CD4-positive, alpha-beta memory T cell (primary cell): ENCODE measurements around the gene GNG13. TPM values are rescaled to one million over a fixed set of nuclear protein-coding genes. Genes with fewer than 3 reads are reported as not detected.

Experiments
- CTCF ChIA-PET: fragments of 350-600 bp; sonication (Branson Sonifier 250); formaldehyde crosslinking; loops from one replicate; lab custom pipeline; 2021; ENCODE audit warnings: inconsistent platforms; ENCODE audit not compliant: partially characterized antibody; lab: Charles Lee
- POLR2A ChIA-PET: fragments of 350-600 bp; sonication (Branson Sonifier 250); formaldehyde crosslinking; loops from one replicate; lab custom pipeline; 2021; ENCODE audit not compliant: partially characterized antibody; lab: Charles Lee
- DNase-seq, 5 donors: peaks; one replicate each; pipeline versions ENCODE4 v3.0.0 to v3.0.0-alpha.2; 2020 to 2022; ENCODE audit warnings: mixed read lengths in 1 of 5
- H3K27ac ChIP-seq: one replicate; pipeline ENCODE4 v1.7.0; 2013; ENCODE audit warnings: low read depth, low read length
- H3K27me3 ChIP-seq: 2 replicates; pipeline ENCODE4 v1.7.0; 2013; ENCODE audit warnings: mild to moderate bottlenecking, low read length, moderate library complexity; ENCODE audit not compliant: insufficient read depth
- H3K36me3 ChIP-seq: 2 replicates; pipeline ENCODE4 v1.7.0; 2013; ENCODE audit warnings: mild to moderate bottlenecking, low read length, moderate library complexity; ENCODE audit not compliant: insufficient read depth
- H3K4me1 ChIP-seq: 2 replicates; pipeline ENCODE4 v1.7.0; 2013; ENCODE audit warnings: mild to moderate bottlenecking, low read length, moderate library complexity; ENCODE audit not compliant: insufficient read depth
- H3K4me3 ChIP-seq, 2 donors: one replicate each; pipeline ENCODE4 v1.7.0; 2013; ENCODE audit warnings: low read length in 2 of 2, mild to moderate bottlenecking in 1 of 2
- H3K9me3 ChIP-seq, 2 donors: one replicate each; pipeline ENCODE4 v1.7.0; 2013; ENCODE audit warnings: low read length in 2 of 2, control low read depth in 1 of 2; ENCODE audit not compliant: control insufficient read depth in 1 of 2
- H3K27ac Mint-ChIP-seq, 7 donors: one replicate each; pipeline ENCODE4 v1.8.0; 2020 to 2021; ENCODE audit warnings: mixed read lengths in 7 of 7, mild to moderate bottlenecking in 6 of 7, inconsistent platforms in 3 of 7, moderate library complexity in 3 of 7
- H3K27me3 Mint-ChIP-seq, 2 donors: one replicate each; pipeline ENCODE4 v1.8.0; 2020 to 2021; ENCODE audit warnings: mixed read lengths in 2 of 2
- H3K36me3 Mint-ChIP-seq, 2 donors: one replicate each; pipeline ENCODE4 v1.8.0; 2020 to 2021; ENCODE audit warnings: mixed read lengths in 2 of 2, inconsistent platforms in 1 of 2, mild to moderate bottlenecking in 1 of 2
- H3K4me1 Mint-ChIP-seq, 4 donors: one replicate each; pipeline ENCODE4 v1.8.0; 2020 to 2021; ENCODE audit warnings: mixed read lengths in 4 of 4, mild to moderate bottlenecking in 1 of 4
- H3K4me3 Mint-ChIP-seq, 8 donors: one replicate each; pipeline ENCODE4 v1.8.0; 2020 to 2021; ENCODE audit warnings: mixed read lengths in 8 of 8, mild to moderate bottlenecking in 7 of 8, moderate library complexity in 6 of 8, inconsistent platforms in 3 of 8
- H3K9me3 Mint-ChIP-seq, 8 donors: one replicate each; pipeline ENCODE4 v1.8.0; 2020 to 2021; ENCODE audit warnings: mixed read lengths in 8 of 8, mild to moderate bottlenecking in 5 of 8, inconsistent platforms in 3 of 8, moderate library complexity in 1 of 8
- intact Hi-C: fragments of 100-400 bp; cut with micrococcal nuclease; formaldehyde crosslinking; loops from one replicate; pipeline ENCODE4 v1.15.1; 2023
- polyA plus RNA-seq, 2 donors: library from polyadenylated mRNA; unstranded; fragments of 300-500 nt; fragmentation: Illumina TruSeq; gene quantifications; one replicate each; pipeline ENCODE4 v1.2.3, GENCODE V29; 2021
- total RNA-seq, 2 experiments: library from RNA; stranded (reverse); gene quantifications; one replicate each; pipeline ENCODE4 v1.2.3, GENCODE V29; 2021

GNG13 gene
- total RNA-seq (not detected), polyA plus RNA-seq (not detected)

- no peaks in the 10 kb centered on the region for H3K4me1 Mint-ChIP-seq
- ChIA-PET CTCF (no interaction called here), POLR2A (no interaction called here)
- H3K36me3 Mint-ChIP-seq = no peaks in the 10 kb centered on the region
- H3K4me1 ChIP-seq = no peaks in the 10 kb centered on the region
- H3K9me3 ChIP-seq = no peaks in the 10 kb centered on the region
- H3K27me3 Mint-ChIP-seq = peaks cover 0 to 6% of the 10 kb centered on the region in 2 donors
- H3K27me3 ChIP-seq = peaks cover 4% of the 10 kb centered on the region
- intact Hi-C loops = no loop called here
- no peaks in the 10 kb centered on the region for H3K9me3 Mint-ChIP-seq
- no peak within 1 kb of the TSS for H3K4me3 Mint-ChIP-seq
- H3K27ac Mint-ChIP-seq = no peak within 1 kb of the TSS
- H3K36me3 ChIP-seq = no peaks in the 10 kb centered on the region
- no peak for DNase-seq
- H3K4me3 ChIP-seq = no peak within 1 kb of the TSS
- no peak within 1 kb of the TSS for H3K27ac ChIP-seq
Observed at GRCh38 chr16:799948-800833, at the start of gene GNG13. GNG13 (minus strand) TSS chr16:800734; CDS start chr16:799077, 1,657 bp downstream.

DNA sequence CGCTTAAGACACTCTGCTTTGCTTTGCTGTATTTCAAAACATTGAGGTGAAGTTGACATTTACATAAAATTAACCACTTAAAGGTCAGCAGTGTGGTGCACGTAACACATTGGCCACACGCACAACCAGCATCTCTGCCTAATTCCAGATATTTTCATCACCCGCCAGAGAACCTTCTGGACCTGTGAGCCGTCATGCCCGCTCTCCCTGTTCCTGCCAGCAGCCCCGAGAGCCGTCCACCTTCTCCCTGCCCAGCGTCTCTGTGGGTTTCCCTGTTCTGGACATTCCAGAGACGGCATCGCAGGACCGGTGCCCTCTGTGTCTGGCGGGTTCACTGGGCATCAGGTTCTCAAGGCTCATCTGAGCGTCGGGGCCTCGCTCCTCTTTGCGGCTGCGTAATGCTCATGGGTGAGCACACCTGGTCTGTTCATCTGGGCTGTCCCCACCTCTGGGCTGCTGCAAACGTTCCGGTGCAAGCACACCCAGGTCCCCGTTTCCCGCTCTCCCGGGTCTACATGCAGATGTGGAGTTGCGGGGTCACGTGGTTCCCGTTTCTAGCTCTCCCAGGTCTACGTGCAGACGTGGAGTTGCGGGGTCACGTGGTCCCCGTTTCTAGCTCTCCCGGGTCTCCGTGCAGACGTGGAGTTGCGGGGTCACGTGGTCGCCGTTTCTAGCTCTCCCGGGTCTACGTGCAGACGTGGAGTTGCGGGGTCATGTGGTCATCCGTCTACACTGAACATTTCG is 48.1 kb upstream of the GNG13 start:
- Mint-ChIP-seq H3K27me3 (no peaks in the 10 kb centered on the region), H3K9me3 (peaks cover 0 to 2% (median 0%) of the 10 kb centered on the region in 8 donors), H3K4me1 (peaks cover 0 to 4% (median 0%) of the 10 kb centered on the region in 4 donors), H3K27ac (no peak overlapping the region), H3K36me3 (peaks cover 0 to 2% of the 10 kb centered on the region in 2 donors), H3K4me3 (no peak overlapping the region)
- H3K9me3 ChIP-seq = no peaks in the 10 kb centered on the region
- no peak overlapping the region for H3K27ac ChIP-seq
- POLR2A ChIA-PET = no interaction called here
- H3K4me3 ChIP-seq = no peak overlapping the region
- no peak for DNase-seq
- H3K4me1 ChIP-seq = no peaks in the 10 kb centered on the region
- intact Hi-C loops = no loop called here
- no peaks in the 10 kb centered on the region for H3K27me3 ChIP-seq
- H3K36me3 ChIP-seq = no peaks in the 10 kb centered on the region
- CTCF ChIA-PET = interaction anchor here (0.6 to 1.2 kb wide), 2 partner anchors 38 to 208 kb away, joined by 3 read pairs; no protein-coding TSS in a partner anchor

- H3K9me3 ChIP-seq = no peaks in the 10 kb centered on the region
- H3K27me3 Mint-ChIP-seq = no peaks in the 10 kb centered on the region
- no peak overlapping the region for H3K4me3 Mint-ChIP-seq
- no peaks in the 10 kb centered on the region for H3K36me3 Mint-ChIP-seq
- H3K36me3 ChIP-seq = no peaks in the 10 kb centered on the region
- DNase-seq = no peak
- H3K4me1 ChIP-seq = no peaks in the 10 kb centered on the region
- no peaks in the 10 kb centered on the region for H3K27me3 ChIP-seq
- ChIA-PET CTCF (no interaction called here), POLR2A (no interaction called here)
- H3K9me3 Mint-ChIP-seq = peaks cover 0 to 2% (median 0%) of the 10 kb centered on the region in 8 donors
- H3K27ac Mint-ChIP-seq = peak overlapping the region in 1 of 7 donors; percentile 30
- H3K27ac ChIP-seq = no peak overlapping the region
- intact Hi-C loops = no loop called here
- H3K4me1 Mint-ChIP-seq = peaks cover 0 to 4% (median 0%) of the 10 kb centered on the region in 4 donors
- H3K4me3 ChIP-seq = no peak overlapping the region
Observed at GRCh38 chr16:847681-848445, 47.3 kb upstream of the GNG13 start.

DNA sequence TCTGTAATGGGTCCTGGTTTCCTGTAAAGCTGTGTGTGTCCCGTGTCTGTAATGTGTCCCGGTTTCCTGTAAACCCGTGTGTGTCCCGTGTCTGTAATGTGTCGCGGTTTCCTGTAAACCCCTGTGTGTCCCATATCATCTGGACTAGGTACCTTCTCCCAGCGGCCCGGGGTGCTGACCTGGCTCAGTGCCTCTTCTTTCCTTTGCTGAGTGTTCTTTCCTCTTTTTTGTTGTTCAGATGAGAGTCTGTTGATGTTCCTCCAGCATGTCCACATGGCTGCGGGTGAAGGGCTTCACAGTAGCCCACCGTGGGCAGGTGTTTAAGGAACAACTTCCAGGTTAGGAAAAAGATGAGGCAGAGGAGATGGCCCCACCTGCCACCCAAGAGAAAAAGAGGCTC is 46.6 kb upstream of the GNG13 start:
- no peaks in the 10 kb centered on the region for H3K36me3 Mint-ChIP-seq
- peaks cover 0 to 4% (median 0%) of the 10 kb centered on the region in 4 donors for H3K4me1 Mint-ChIP-seq
- Histone ChIP-seq H3K4me3 (no peak overlapping the region), H3K27ac (no peak overlapping the region), H3K27me3 (no peaks in the 10 kb centered on the region), H3K36me3 (no peaks in the 10 kb centered on the region), H3K9me3 (no peaks in the 10 kb centered on the region), H3K4me1 (no peaks in the 10 kb centered on the region)
- ChIA-PET CTCF (no interaction called here), POLR2A (no interaction called here)
- intact Hi-C loops = no loop called here
- no peak overlapping the region for H3K27ac Mint-ChIP-seq
- DNase-seq = no peak
- H3K27me3 Mint-ChIP-seq = no peaks in the 10 kb centered on the region
- no peak overlapping the region for H3K4me3 Mint-ChIP-seq
- H3K9me3 Mint-ChIP-seq = peaks cover 0 to 2% (median 0%) of the 10 kb centered on the region in 8 donors

- intact Hi-C loops = no loop called here
- POLR2A ChIA-PET = no interaction called here
- H3K9me3 ChIP-seq = no peaks in the 10 kb centered on the region
- H3K27ac ChIP-seq = no peak overlapping the region
- Mint-ChIP-seq H3K4me1 (peaks cover 0 to 4% (median 0%) of the 10 kb centered on the region in 4 donors), H3K4me3 (no peak overlapping the region), H3K36me3 (no peaks in the 10 kb centered on the region), H3K27me3 (no peaks in the 10 kb centered on the region), H3K27ac (no peak overlapping the region), H3K9me3 (peaks cover 0 to 2% (median 0%) of the 10 kb centered on the region in 8 donors)
- no peaks in the 10 kb centered on the region for H3K4me1 ChIP-seq
- H3K27me3 ChIP-seq = no peaks in the 10 kb centered on the region
- no peak for DNase-seq
- CTCF ChIA-PET = no interaction called here
- H3K36me3 ChIP-seq = no peaks in the 10 kb centered on the region
- H3K4me3 ChIP-seq = no peak overlapping the region
Observed at GRCh38 chr16:845351-845745, 44.8 kb upstream of the GNG13 start.

DNA sequence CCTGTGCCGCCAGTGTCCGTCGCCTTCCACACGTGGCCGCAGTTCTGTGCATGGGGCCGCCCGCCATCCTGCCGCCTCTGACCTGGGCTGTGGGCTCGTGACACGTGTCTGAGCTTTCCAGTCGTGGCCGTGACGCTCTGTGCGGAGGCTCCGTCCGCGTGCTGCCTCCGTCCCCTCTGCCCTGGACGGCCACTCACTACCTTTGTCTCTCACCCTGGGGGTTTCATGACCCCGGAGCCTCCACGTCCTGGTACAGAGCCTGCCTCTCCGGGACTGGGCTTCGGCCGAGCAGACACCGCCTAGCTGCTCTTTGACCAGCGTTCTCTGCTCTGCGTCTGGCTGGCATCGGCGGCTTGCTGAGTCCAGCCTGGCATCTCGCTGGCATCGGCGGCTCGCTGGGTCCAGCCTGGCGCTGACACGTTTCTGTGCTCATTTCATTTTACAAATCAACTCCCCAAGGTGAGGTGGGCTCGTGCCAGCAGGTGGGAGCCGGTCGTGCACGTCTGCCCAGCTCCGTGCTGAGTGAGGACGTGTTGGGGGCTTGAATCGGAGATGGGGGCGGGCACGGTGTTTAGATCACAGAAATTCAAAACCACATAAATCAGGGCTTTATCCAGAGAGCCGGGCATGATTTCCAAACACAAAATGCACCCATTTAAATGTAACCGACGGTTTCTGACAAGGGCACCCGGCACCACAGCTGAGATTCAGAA is 44.3 kb upstream of the GNG13 start:
- POLR2A ChIA-PET = no interaction called here
- no peak overlapping the region for H3K4me3 Mint-ChIP-seq
- no peaks in the 10 kb centered on the region for H3K27me3 ChIP-seq
- no peak overlapping the region for H3K4me3 ChIP-seq
- no peak for DNase-seq
- no peaks in the 10 kb centered on the region for H3K4me1 ChIP-seq
- CTCF ChIA-PET = no interaction called here
- no peaks in the 10 kb centered on the region for H3K9me3 ChIP-seq
- H3K27ac ChIP-seq = no peak overlapping the region
- no peaks in the 10 kb centered on the region for H3K36me3 ChIP-seq
- H3K27me3 Mint-ChIP-seq = no peaks in the 10 kb centered on the region
- H3K27ac Mint-ChIP-seq = no peak overlapping the region
- no peaks in the 10 kb centered on the region for H3K4me1 Mint-ChIP-seq
- intact Hi-C loops = no loop called here
- H3K36me3 Mint-ChIP-seq = no peaks in the 10 kb centered on the region
- peaks cover 0 to 2% (median 0%) of the 10 kb centered on the region in 8 donors for H3K9me3 Mint-ChIP-seq
